Uterus (tissue), 4 donors: ENCODE results near the gene FGFR2. TPM values are rescaled to one million over a fixed set of nuclear protein-coding genes. Genes with fewer than 3 reads are reported as not detected.
A peak's percentile ranks its signal among the peaks of the same experiment; 100 is the strongest.

ENCODE experiments used
- DNase-seq, 2 donors: peaks; one replicate each; pipeline ENCODE4 v3.0.0-alpha.2; 2019 to 2020
- H3K27ac ChIP-seq, 2 donors: fragments of 200-600 bp; sonication (generic); 1 replicate in 1 of 2; 2 replicates in 1 of 2; pipeline ENCODE4 v1.5.1; 2016 to 2018
- H3K27me3 ChIP-seq, 2 donors: fragments of 200-600 bp; sonication (generic); one replicate each; pipeline ENCODE4 v1.5.1; 2018 to 2019; ENCODE audit warnings: control low read depth in 1 of 2
- H3K36me3 ChIP-seq, 2 donors: fragments of 200-600 bp; sonication (generic); one replicate each; pipeline ENCODE4 v1.5.1; 2019; ENCODE audit warnings: control low read depth in 1 of 2
- H3K4me1 ChIP-seq, 2 donors: fragments of 200-600 bp; sonication (generic); one replicate each; pipeline ENCODE4 v1.5.1; 2018 to 2019; ENCODE audit warnings: control low read depth in 1 of 2
- H3K4me3 ChIP-seq, 2 donors: fragments of 200-600 bp; sonication (generic); 1 replicate in 1 of 2; 2 replicates in 1 of 2; pipeline ENCODE4 v1.5.1; 2018 to 2019; ENCODE audit warnings: mild to moderate bottlenecking in 1 of 2
- H3K9me3 ChIP-seq, 2 donors: fragments of 200-600 bp; sonication (generic); one replicate each; pipeline ENCODE4 v1.5.1; 2019; ENCODE audit warnings: control low read depth in 1 of 2
- POLR2A ChIP-seq, 2 donors: fragments of 450-650 bp; IDR thresholded peaks; one replicate each; pipeline ENCODE4 v1.6.1; 2016; ENCODE audit warnings: antibody characterized with exemption in 2 of 2, mild to moderate bottlenecking in 1 of 2, moderate library complexity in 1 of 2
- intact Hi-C: fragments of 100-400 bp; cut with DNase I; formaldehyde crosslinking; loops from one replicate; pipeline ENCODE4 v1.15.1; 2023; ENCODE audit warnings: low total_unique reads
- total RNA-seq, 4 donors: library from RNA; depleted of rRNA in 3 of 4; stranded (reverse); fragments of >200 nt in 3 of 4; gene quantifications; one replicate each; pipeline versions ENCODE4 v1.1.0 to v1.2.4, GENCODE V29; 2014 to 2023
- TF ChIP-seq, protein P1 (sequence below), 4 experiments: fragments of 200-600 bp in 2 of 4; fragments of 450-650 bp in 2 of 4; sonication (generic) in 2 of 4; IDR thresholded peaks; one replicate each; pipeline ENCODE4 v1.5.1; 2016 to 2019; ENCODE audit warnings: antibody characterized with exemption in 4 of 4, mild to moderate bottlenecking in 2 of 4, moderate library complexity in 1 of 4
- donor health status: DM: yes; HTN: yes; CAD: no.

Gene FGFR2
- total RNA-seq, 4 donors from 2014 or later: 27.4 to 159 (median 111) TPM

DNA sequence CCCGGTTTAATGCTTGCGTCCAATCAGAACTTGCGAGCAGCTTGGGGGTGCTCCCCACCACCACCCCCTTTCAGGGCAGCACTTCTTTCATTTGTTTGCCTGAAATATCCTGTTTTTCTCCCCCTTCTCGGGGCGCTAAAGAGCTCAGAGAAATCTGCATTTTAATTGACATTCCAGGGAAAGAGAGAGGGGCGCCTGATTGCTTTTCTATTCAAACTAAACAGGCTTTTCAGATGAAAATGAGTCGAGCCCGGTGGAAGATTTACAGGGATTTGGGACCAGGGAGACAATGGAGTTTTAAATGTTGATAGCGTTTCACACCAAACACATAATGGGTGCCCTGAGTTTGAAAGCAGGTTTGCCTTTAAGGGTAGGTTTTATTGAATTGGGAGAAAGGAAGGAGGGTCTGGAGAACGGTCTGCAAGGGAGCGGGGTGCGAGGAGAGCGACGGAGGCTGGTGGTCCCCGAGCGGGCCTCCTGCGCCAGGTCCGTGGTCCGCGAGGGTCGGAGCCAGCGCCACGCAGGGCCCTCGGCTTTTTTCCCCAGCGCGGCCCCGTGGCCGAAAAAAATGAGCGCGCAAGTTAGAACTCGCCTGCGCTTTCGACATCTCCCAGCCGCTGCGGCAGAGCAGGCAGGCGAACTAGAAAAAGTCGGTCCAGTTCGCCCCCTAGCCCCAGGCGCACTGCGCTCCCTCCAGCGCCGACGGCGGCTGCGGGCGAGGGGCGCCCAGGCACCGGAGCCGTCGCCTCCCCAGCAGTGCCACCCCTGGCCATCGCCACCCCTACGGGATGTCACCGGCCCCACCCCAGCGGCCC lies 1.3 kb downstream of the FGFR2 start:
- peak; percentile 72 to 74 for DNase-seq
- intact Hi-C loops: loop anchor here (5.0 kb wide), 1 partner anchor 650 kb away; no protein-coding TSS in a partner anchor
- H3K4me1 ChIP-seq: peaks cover 0 to 7% of the 10 kb centered on the region in 2 donors
- no peaks in the 10 kb centered on the region for H3K36me3 ChIP-seq
- H3K27ac ChIP-seq: peak overlapping the region; percentile 83 to 91
- TF ChIP-seq POLR2A (IDR thresholded peaks at IDR 0.05): peak in 1 of 2 donors; percentile 21
- TF ChIP-seq, protein P1, sequence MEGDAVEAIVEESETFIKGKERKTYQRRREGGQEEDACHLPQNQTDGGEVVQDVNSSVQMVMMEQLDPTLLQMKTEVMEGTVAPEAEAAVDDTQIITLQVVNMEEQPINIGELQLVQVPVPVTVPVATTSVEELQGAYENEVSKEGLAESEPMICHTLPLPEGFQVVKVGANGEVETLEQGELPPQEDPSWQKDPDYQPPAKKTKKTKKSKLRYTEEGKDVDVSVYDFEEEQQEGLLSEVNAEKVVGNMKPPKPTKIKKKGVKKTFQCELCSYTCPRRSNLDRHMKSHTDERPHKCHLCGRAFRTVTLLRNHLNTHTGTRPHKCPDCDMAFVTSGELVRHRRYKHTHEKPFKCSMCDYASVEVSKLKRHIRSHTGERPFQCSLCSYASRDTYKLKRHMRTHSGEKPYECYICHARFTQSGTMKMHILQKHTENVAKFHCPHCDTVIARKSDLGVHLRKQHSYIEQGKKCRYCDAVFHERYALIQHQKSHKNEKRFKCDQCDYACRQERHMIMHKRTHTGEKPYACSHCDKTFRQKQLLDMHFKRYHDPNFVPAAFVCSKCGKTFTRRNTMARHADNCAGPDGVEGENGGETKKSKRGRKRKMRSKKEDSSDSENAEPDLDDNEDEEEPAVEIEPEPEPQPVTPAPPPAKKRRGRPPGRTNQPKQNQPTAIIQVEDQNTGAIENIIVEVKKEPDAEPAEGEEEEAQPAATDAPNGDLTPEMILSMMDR (IDR thresholded peaks at IDR 0.05): peak; percentile 36 to 62 (median 50)
- no peaks in the 10 kb centered on the region for H3K27me3 ChIP-seq
- H3K4me3 ChIP-seq: peak overlapping the region; percentile 68 to 83
- no peaks in the 10 kb centered on the region for H3K9me3 ChIP-seq

DNA sequence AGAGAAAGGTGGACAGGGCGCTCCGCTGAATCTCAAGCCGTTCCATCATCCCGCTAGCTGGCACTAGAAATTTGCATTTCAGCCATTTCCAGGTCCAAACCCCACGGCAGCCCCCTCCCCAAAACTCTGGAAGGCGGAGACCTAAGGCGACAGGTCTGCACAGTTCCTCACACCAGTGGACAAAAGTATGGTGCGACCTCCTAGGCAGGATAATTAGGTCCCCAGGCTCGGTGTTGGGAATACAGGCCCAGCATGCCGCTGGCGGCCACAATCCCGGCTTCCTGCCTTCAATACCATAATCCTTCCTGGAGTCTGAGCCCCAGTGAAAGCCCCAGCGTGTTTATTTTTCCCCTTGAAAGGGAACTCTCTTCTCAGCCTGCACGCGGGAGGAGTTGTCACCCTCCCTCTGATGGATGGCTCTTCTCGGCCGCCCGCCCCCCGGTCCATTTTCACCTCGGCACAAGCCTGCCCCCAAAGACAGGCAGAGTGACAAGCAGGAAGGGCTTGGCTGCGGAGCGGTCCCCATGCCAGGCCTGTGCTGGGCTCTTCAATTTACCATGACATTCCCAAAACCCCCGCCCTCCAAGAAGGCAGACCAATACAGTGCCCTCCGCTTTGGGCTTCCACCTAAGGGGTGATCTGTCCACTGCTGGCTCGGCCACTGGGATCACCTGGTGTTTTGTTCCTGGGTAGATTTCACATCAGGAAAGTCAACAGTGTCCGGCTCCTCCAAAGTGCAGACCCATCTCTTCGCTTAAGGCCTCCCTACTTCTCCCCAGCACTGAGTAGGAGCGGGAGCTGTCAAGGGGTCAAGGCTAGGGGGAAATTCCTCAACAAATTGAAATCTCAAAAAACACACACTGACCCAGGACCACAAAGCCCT lies 2.2 kb downstream of the FGFR2 start:
- no peaks in the 10 kb centered on the region for H3K36me3 ChIP-seq
- H3K4me1 ChIP-seq: peaks cover 0 to 7% of the 10 kb centered on the region in 2 donors
- H3K27me3 ChIP-seq: no peaks in the 10 kb centered on the region
- peak in 1 of 2 donors; percentile 37 for DNase-seq
- intact Hi-C loops: loop anchor here (5.0 kb wide), 1 partner anchor 649 kb away; no protein-coding TSS in a partner anchor
- H3K27ac ChIP-seq: peak overlapping the region; percentile 83 to 91
- H3K4me3 ChIP-seq: peak overlapping the region; percentile 68 to 83
- TF ChIP-seq, protein P1 (IDR thresholded peaks at IDR 0.05): no peak
- TF ChIP-seq POLR2A (IDR thresholded peaks at IDR 0.05): no peak
- no peaks in the 10 kb centered on the region for H3K9me3 ChIP-seq

DNA sequence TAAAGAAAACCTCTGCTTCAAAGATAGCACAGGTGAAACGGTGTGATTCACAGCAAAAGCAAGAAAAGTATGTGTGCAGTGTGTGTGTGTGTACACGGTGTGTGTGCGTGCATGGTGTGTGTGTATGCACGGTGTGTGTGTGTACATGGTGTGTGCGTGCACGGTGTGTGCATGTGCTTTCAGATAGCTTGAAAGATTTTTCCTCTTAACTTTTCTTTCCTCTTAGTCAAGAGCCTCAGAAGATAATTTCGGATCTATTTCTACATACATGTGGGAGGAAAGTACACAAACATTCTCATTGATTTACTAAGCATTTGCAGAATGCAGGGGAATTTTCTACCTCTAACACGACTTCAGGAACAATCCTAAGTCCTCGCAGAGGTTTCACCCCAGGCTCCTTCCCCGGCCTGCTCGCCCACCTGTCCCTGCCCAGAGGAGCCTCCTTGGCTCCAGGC lies 2.9 kb downstream of the FGFR2 start:
- Histone ChIP-seq H3K27ac (peak overlapping the region; percentile 83 to 91), H3K4me3 (peak overlapping the region; percentile 68 to 83), H3K9me3 (no peaks in the 10 kb centered on the region), H3K36me3 (no peaks in the 10 kb centered on the region), H3K27me3 (no peaks in the 10 kb centered on the region), H3K4me1 (peaks cover 0 to 7% of the 10 kb centered on the region in 2 donors)
- intact Hi-C loops: loop anchor here (5.0 kb wide), 1 partner anchor 648 kb away; no protein-coding TSS in a partner anchor
- no peak for TF ChIP-seq POLR2A (IDR thresholded peaks at IDR 0.05)
- TF ChIP-seq, protein P1 (IDR thresholded peaks at IDR 0.05): no peak
- DNase-seq: no peak

DNA sequence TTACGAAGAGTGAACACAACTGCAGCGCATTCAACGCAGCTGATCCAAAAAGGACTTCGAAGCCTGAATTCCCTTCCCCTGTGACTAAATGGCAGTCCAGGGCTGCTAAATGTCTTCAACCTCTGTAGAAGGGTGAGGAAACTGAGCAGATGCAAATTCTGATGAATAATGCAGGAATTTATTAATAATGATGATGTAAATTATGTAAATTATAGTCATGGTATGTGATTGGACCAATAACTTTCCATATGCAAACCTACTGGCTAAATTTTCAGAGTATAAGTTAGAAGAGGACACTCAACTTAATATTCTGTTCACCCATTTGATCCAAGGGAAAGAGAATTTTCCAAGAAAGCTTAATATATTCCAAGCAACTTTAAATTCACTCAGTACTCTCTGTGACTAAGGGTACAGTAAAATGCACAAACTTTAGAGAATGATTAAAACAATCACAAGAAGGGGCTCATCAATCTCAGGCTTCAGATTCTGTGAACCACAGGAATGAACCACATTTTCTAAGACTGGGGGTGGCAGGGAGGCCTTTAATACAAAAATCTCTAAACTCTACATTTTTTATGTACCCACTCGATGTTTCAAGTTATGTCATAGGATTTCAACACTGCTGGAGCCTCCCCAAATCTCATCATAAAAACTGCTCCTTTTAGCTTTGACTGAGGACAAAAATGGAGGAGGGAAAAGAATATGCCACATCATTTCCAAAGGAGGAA lies 3.5 kb downstream of the FGFR2 start:
- TF ChIP-seq, protein P1 (IDR thresholded peaks at IDR 0.05): no peak
- no peak for TF ChIP-seq POLR2A (IDR thresholded peaks at IDR 0.05)
- Histone ChIP-seq H3K4me1 (peaks cover 0 to 7% of the 10 kb centered on the region in 2 donors), H3K36me3 (no peaks in the 10 kb centered on the region), H3K9me3 (no peaks in the 10 kb centered on the region), H3K4me3 (peak overlapping the region in 1 of 2 donors; percentile 68), H3K27ac (peak overlapping the region; percentile 83 to 91), H3K27me3 (no peaks in the 10 kb centered on the region)
- no peak for DNase-seq
- intact Hi-C loops: loop anchor here (5.0 kb wide), 1 partner anchor 647 kb away; no protein-coding TSS in a partner anchor
